GM21737 (cell line): ENCODE measurements around the gene CNPY3.
"Not testable (repeated sequence)": the region's sequence is repeated elsewhere in the genome, so short reads cannot be mapped to it uniquely, and the experiment has no call there.

Source experiments
- ATAC-seq: cut with Tn5 transposase; IDR thresholded peaks from one replicate; pipeline ENCODE4 v1.9.1; 2021; ENCODE audit warnings: mild to moderate bottlenecking, moderate library complexity; ENCODE audit not compliant: unreplicated experiment

The CNPY3 gene

DNA sequence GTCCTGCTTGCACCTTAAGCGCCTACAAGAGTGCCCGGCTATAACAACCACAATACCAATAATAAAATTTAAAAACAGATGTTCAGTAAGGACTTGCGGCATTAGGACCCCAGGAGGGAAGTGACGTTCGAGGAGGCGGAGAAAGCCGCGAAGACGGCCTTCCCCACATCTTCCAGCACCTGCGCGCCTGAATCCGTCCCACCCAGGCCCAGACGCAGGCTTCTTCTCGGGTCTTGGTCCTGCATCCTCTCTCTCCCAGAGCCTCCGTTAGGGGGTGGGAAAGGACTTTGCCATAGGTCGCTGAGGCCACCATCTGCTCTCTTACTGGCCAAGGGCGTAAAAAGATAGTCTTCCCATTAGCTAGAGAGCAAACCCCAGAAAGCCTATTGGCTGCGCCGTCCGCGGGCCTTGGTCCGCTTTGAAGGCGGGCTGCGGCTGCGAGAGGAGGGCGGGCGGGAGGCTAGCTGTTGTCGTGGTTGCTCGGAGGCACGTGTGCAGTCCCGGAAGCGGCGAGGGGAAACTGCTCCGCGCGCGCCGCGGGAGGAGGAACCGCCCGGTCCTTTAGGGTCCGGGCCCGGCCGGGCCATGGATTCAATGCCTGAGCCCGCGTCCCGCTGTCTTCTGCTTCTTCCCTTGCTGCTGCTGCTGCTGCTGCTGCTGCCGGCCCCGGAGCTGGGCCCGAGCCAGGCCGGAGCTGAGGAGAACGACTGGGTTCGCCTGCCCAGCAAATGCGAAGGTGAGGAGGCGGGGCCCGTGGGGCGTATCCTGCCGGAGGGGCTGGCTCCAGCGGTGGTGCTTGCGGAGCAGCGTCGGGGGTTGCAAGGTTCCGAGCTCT lies at the start of gene CNPY3:
TSS of gene CNPY3 (plus strand) at position 495 of the 835 bp plus-strand sequence. CDS start at position 586, 91 bp downstream.
- peak; percentile 67 for ATAC-seq

DNA sequence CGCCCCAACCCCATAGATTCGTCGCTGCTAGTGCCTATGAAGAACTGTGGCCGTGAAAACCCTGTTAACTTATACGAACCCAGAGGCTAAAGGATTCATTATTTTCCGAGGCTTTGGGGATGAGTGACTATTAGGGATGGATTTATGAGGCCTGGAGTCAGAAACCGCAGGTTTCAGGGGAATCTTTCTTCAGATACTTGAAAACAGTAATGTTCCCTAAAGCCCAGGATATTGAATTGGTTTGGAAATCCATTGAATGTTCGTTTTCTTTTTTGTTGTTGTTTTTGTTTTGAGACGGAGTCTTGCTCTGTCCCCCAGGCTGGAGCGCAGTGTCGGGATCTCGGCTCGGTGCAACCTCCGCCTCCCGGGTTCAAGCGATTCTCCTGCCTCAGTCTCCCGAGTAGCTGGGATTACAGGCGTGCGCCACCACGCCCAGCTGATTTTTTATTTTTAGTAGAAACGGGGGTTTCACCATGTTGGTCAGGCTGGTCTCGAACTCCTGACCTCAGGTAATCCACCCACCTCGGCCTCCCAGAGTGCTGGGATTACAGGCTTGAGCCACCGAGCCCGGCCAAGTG lies 49.0 kb upstream of the CNPY3 start:
- not testable (repeated sequence) for ATAC-seq

DNA sequence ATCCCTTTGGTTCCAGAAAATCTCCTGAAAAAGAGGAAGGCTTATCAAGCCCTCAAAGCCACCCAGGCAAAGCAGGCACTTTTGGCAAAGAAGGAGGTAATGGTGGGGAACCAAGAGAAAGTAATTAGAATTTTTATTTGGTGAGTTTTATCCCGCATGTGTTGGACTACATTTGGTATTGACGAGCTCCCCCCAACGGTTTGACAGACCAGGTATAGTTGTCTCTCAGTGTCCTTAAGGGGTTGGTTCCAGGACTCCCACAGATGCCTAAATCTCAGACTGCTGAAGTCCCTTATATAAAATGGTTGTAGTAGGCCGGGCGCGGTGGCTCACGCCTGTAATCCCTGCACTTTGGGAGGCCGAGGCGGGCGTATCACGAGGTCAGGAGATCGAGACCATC lies 48.4 kb upstream of the CNPY3 start:
- ATAC-seq = not testable (repeated sequence)

DNA sequence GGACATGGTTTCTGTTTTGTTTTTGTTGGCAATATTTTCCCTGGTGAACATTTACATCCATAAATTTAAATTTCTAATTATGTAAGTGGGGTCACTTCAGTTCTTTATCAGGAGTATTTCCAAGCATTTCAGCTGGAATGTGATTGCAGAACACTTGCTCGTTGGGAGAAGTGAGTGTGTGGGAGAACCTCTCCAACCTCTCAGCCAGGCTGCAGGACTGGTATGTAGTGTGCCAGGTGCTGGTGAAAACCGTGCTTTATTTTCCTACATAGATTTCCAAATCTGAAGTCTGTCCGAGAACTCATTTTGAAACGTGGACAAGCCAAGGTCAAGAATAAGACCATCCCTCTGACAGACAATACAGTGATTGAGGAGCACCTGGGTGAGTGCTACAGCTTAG lies 43.6 kb upstream of the CNPY3 start:
- ATAC-seq = no peak

DNA sequence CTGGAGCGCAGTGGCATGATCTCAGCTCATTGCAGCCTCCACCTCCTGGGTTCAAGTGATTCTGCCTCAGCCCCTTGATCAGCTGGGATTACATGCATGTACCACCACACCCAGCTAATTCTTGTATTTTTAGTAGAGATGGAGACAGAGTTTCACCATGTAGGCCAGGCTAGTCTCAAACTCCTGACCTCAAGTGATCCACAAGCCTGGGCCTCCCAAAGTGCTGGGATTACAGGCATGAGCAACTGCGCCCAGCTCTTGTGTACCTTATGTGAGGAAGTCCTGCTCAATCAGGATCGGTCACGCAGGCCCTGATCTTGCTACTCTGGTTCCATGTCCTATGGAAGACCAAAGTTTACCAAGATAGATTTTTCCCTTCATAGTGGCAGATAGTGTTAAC lies 41.1 kb upstream of the CNPY3 start:
- ATAC-seq = not testable (repeated sequence)

DNA sequence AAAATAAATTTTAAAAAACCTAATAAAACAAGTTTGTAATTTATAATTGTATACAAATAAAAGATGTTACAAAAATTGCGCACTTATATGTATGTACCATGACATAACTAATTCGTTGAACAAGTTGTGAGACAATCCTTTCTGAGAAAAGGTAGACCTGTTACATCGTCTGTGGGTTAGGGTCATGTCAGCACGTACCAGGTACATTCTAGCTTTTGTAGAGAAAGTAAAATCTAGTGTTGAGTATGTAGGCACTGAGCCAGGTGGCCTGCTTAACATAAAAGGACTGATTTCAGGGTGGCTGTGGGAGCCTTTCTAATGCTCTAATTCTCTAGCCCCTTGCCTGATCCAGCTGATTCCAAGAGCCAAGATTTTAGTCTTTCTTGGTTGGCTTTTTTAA lies 39.5 kb upstream of the CNPY3 start:
- ATAC-seq = no peak

DNA sequence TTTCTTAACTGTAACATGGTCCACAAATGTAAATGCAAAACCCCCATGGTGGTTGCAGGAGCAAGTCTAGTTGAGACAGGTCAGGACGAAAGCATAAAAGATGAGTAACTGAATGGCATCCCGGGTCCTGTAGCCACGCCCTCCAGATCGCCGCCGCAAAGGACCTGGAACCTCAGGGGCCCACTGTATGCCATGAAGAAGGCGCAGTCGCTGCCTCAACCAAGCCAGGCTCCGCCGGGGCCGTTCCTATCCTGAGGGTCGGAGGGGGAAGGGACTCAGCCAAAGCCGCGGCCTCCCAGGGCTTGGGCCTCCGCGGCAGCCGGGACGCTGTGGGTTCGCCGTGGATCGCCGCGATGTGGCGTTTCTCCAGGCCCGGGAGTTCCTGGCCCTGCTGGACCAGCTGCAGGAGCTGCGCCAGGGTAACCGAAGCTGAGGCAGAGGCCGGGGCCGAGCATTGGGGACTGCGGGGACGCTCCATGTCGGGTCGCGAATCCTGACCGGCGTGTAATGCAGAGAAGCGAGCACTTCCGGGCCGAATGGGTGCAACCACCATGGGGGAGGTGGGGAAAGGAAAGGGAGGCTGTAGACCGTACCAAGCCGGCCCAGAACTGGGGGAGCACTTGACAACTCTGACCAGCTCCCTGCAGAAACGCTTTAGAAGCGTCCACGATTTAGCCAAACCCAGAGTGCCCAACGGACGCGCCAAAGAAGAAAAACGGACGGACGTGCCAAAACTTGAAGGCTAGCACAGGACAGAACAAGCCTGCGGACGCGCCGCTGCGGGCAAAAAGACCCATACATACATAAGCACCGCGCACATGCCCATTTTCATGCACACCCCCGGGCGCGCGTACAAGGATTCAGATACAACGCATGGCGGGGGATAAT lies 38.7 kb upstream of the CNPY3 start:
- ATAC-seq = peak; percentile 86

DNA sequence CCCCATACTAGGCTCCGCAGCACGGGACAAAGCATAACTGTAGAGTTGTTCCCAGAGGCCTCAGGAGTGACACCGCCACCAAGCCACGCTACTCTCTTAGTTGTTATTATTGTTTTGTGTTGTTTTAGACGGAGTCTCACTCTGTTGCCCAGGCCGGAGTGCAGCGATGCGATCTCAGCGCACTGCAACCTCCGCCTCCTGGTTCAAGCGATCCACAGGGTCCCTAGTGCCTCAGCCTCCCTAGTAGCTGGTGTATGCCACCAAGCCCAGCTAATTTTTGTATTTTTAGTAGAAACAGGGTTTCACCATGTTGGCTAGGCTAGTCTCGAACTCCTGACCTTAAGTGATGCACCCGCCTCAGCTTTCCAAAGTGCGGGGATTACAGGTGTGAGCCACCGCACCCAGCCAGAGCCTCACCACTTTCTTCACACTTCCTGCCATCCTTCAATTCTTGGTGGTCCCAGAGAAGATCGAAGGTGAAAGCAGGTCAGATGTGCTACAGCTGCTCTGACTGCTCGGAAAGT lies 38.0 kb upstream of the CNPY3 start:
- no peak for ATAC-seq

DNA sequence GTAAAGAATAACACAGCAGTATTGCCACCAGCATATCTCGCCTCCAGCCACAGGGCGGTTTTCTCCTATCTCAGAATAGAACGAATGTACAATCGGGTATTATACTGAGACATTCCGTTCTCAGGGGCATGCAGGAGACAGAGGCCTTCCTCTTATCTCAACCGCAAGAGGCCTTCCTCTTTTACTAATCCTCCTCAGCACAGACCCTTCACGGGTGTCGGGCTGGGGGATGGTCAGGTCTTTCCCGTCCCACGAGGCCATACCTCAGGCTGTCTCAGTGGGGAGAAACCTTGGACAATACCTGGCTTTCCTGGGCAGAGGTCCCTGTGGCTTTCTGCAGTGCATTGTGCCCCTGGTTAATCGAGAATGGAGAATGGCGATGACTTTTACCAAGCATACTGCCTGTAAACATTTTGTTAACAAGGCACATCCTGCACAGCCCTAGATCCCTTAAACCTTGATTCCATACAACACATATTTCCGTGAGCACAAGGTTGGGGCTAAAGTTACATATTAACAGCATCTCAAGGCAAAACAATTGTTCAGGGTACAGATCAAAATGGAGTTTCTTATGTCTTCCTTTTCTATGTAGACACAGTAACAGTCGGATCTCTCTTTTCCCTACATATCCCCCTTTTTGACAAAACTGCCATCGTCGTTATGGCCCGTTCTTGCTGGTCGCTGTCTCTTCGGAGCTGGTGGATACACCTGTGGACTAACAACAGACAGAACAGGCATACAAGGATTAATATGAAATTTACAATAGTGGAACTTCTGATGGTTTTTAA lies 35.0 kb upstream of the CNPY3 start:
- ATAC-seq = not testable (repeated sequence)

DNA sequence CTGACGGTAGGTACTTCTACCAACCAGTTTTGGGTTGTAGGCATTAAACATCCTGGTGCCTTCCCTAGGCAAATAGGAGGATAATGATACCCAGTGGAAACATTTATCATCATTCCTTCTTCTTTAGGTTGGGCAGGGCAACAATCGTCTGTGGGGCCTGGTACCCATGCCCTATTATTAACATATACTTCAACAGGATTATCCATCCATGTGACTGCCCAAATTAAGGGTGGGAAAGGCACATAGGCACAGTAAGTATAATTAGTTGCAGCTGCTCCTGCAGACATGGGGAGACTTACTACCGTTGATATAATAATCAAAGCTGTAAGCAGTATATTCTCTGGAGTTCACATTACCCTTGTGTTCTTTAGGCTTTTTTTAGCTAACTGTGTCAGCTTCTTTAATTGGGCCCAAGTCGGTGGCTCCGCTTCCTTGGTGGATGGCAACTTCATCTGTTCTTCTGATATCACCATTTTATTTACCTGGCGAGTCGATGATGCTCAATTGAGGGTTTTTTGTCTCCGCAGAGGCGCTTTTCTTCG lies 33.0 kb upstream of the CNPY3 start:
- ATAC-seq = no peak

DNA sequence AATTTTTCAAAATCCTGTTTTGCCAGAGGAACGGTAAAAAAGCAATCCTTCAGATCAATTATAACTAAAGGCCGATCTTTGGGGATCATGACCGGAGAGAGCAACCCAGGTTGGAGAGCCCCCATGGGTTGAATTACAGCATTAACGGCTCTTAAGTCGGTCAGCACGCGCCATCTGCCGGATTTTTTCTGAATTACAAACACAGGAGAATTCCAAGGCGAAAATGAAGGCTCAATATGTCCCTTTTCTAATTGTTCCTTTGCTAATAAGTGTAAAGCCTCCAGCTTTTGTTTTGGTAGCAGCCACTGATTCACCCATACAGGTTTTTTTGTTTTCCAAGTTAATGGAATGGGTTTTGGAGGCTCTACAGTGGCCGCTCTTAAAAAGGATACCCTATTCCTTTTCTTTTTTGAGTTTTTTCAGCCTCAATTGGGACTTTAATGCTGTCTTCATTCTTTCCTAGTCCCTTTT lies 30.4 kb upstream of the CNPY3 start:
- no peak for ATAC-seq

DNA sequence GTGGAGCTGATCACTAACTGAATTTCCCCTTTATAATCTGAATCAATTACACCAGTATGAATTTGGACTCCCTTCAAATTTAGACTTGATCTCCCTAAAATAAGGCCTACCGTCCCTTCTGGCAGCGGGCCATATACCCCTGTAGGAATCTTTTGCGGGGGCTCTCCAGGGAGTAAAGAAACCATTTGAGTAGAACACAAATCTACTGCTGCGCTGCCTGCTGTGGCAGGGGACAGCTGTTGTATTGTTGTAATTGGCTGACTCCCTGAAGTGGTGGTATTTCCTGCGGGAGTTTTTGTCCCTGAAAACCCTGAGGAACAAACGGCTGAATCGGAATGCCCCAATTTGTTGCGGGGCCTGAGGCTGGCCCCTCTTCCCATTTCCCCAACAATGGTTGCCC lies 29.4 kb upstream of the CNPY3 start:
- no peak for ATAC-seq

DNA sequence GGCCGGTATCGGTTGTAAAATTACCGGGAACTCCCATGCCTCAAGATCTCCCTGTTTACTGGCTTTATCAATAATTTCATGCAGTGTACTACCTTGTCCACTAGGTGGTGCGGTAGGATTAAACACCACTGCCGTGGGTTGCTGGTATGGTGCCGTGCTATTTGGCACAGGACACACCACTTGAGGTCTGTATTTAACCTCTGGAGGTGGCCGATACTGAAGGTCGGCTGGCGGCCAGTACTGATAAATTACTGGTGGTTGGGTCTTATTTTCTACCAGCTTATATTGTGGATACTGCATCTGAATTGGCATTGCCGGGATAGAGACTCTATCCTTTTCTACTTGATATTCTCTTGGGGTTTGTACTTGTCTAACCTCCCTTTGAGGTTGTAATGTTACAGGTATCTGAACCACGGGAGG lies 27.7 kb upstream of the CNPY3 start:
- peak; percentile 57 for ATAC-seq

DNA sequence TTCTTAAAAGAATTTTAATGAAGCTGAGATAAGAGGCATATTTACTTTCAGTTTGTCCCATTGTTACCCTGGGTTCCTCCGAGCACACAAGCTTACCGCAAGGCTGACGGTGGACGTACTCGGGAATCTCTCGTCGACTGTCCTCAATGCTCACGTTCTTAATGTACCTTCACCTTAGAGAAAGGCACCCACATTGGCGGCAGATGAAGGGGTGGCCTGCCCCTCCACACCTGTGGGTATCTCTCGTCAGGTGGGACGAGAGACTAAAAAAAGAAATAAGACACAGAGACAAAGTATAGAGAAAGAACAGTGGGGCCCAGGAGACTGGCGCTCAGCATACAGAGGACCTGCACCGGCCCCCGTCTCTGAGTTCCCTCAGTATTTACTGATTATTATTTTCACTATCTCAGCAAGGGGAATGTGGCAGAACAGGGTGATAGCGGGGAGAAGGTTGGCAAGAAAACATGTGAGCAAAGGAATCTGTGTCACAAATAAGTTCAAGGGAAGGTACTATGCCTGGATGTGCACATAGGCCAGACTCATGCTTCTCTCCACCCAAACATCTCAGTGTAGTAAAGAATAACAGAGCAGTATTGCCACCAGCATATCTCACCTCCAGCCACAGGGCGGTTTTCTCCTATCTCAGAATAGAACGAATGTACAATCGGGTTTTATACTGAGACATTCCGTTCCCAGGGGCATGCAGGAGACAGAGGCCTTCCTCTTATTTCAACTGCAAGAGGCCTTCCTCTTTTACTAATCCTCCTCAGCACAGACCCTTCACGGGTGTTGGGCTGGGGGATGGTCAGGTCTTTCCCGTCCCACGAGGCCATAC lies 26.6 kb upstream of the CNPY3 start:
- ATAC-seq = not testable (repeated sequence)

DNA sequence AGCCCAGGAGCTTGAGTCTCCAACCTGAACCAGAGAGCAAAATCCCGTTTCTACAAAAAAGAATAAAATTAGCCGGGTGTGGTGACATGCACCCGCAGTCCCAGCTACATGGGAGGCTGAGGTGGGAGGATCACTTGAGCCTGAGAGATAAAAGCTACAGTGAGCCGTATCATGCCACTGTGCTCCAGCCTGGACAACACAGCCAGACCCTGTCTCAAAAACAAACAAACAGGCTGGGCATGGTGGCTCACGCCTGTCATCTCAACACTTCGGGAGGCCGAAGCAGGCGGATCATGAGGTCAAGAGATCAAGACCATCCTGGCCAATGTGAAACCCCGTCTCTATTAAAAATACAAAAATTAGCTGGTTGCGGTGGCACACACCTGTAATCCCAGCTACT lies 24.8 kb upstream of the CNPY3 start:
- no peak for ATAC-seq

DNA sequence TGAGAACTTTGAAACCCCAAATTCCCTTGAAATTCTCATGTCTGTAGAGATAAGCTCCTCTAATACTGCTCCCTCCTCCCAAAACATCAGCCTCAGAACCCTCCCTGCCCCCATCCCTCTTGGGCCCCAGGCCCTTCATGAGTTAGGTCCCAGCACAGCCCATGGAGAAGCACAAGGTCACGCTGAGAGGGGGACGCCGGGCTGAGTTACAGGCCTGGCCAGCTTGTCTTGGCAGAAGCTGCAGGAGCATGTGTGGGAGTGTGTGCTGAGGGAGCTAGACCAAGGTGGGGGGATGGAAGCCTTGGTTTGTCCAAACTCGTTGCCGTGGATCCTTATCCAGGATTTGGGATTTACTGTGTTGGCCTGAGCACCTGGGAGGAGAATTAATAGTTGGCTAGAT lies 21.9 kb upstream of the CNPY3 start:
- no peak for ATAC-seq

DNA sequence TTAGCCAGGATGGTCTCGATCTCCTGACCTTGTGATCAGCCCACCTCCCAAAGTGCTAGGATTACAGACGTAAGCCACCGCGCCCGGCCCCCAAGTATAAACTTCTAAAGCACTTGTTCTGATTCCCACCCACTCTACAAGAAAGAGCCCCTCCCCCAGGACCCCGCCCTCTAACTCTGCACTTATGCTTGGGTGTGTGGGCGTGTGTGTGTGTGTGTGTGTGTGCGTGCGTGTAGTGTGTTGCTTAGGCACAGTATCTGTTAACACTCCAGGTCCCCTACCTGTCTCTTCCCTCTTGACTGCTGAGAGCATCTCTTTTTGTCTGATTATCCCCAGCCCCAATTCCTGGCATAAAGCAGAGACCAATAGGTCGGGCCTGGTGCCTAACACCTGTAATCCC lies 19.4 kb upstream of the CNPY3 start:
- no peak for ATAC-seq

DNA sequence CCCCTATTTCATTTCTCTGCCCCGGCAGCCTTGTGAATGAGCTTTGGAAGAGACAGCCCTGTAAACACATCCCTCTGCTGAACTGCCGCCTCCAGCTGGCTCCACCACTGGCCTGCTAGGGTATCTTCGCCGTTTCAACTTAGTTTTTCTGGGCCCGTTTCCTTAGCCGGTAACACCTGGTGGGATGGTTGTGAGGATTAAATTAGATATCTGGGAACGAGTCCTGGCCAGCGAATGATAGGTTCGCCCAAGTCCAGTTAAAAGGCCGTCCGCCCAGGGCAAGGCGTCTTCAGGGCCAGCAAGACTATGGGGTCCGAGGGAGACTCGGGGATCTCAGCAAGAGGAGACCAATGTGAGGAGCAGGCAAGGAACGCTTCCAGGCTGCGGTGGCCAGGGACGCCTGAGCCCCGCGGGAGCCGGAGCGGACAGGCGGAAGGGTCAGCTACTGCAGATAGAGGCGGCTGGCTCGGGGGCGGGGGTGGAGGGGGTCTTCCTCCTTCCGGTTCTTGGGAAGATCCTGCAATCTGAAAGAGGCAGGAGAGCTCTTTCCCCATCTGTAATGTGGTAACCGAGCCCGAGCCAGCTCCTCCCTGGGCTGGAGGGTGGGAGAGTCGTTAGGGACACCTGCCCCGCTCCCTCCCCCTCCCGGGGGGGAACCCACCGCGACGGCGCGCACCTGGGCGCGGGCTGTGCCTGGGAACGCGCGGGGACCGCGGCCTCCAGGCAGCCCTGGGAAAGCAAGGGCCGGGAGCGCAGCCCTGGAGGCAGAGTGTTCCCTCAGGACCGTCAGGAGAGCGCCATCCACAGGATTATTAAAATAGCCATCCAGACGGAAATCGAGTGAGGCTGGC lies 17.9 kb upstream of the CNPY3 start:
- no peak for ATAC-seq
